ENCODE measurements around the gene NFIB. TPM values are rescaled to one million over a fixed set of nuclear protein-coding genes. Genes with fewer than 3 reads are reported as not detected.

The NFIB gene
- total RNA-seq, 1 experiment from 2014 or later = 14.3 TPM

DNA sequence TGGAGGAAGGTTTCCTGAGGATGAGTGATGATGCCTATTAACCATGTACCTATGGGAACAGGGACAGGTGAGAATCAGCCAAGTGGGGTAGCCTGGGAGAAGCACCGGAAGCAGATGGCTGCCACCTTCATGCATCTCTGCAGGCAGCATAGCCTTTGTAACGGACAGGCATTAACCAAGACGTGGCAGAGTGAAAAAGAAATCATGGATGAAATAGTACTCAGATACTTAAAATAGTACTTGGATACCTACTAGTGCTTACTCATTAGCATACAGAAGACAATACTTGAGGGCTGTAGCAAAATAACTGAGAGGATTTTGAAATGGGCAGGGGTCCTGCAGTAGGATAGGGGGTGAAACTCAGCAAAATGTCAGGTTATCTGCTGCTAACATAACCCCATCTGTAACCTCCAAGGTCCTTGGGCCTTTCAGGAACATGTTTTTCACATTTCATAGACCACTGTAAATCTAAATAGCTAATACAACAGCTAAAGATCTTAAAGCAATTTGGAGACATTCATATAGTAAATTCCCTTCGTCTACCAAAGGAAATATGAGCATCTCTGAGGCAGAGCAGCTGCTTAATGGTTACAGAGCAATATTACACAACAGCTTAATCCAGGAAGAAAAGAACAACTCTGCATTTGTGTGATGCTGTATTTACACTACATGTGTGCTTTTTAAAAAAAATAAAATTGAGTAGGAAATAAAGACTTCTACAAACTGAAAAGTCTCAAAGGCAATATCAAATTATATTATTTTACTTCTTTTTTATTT lies 154.3 kb downstream of the NFIB start:
- Mint-ChIP-seq H3K36me3 (ENCODE audit: insufficient read depth in 1 of 3, low read depth in 3 of 3) (peaks cover 0 to 4% (median 2%) of the 10 kb centered on the region in 3 experiments; a peak in 1 of 7 replicates), H3K27me3 (ENCODE audit: low read depth) (no peaks in the 10 kb centered on the region), H3K4me3 (no peak overlapping the region), H3K9me3 (no peaks in the 10 kb centered on the region), H3K4me1 (peaks cover 25 to 39% of the 10 kb centered on the region in 2 experiments), H3K27ac (no peak overlapping the region; a peak in 1 of 7 replicates)
- no CpG with 5 or more reads among the region's 4 CpGs for WGBS (ENCODE audit: extremely low coverage, insufficient read length, low lambda C conversion rate)
- H2BK120ac ChIP-seq (ENCODE audit: low read depth, low read length, poor library complexity, severe bottlenecking) = no peak overlapping the region
- no peaks in the 10 kb centered on the region; the same call in 1 of the 2 replicates for H3K4me1 ChIP-seq (ENCODE audit: insufficient read depth, low read length)
- H3K18ac ChIP-seq (ENCODE audit: insufficient read length, low read depth, low read length) = no peak overlapping the region
- DNase-seq = no peak
- H3K9me3 ChIP-seq (ENCODE audit: control insufficient read depth, low read depth, low read length) = no peaks in the 10 kb centered on the region
- no peak overlapping the region for H3K23ac ChIP-seq (ENCODE audit: insufficient read length, low read depth, low read length)
- H2AFZ ChIP-seq (ENCODE audit: low read length) = no peak overlapping the region
- H2BK12ac ChIP-seq (ENCODE audit: insufficient read length, low read depth, low read length) = no peak overlapping the region
- H3K79me1 ChIP-seq (ENCODE audit: insufficient read depth, low read depth, low read length, poor library complexity, severe bottlenecking) = no peaks in the 10 kb centered on the region
- no peak overlapping the region for H3K27ac ChIP-seq (ENCODE audit: insufficient read length, low read depth, low read length)
- H3K23me2 ChIP-seq (ENCODE audit: insufficient read length, low read depth, low read length, poor library complexity, severe bottlenecking) = no peaks in the 10 kb centered on the region
- H4K20me1 ChIP-seq (ENCODE audit: control insufficient read depth, insufficient read depth, insufficient read length) = no peaks in the 10 kb centered on the region
- H4K5ac ChIP-seq (ENCODE audit: insufficient read length, low read depth, low read length) = no peak overlapping the region
- H3K27me3 ChIP-seq (ENCODE audit: insufficient read depth, low read length) = no peaks in the 10 kb centered on the region
- no peak overlapping the region for H3K9ac ChIP-seq (ENCODE audit: extremely low read depth, insufficient read length, low read length)
- H3K4ac ChIP-seq (ENCODE audit: low read depth, low read length) = no peak overlapping the region
- no peak overlapping the region for H3K56ac ChIP-seq (ENCODE audit: insufficient read length, low read depth, low read length)
- H4K8ac ChIP-seq (replicated peaks; ENCODE audit: insufficient read length, low read depth, low read length) = no peak overlapping the region
- H4K91ac ChIP-seq (ENCODE audit: insufficient read length, low read depth, low read length) = no peak overlapping the region
- TF ChIP-seq, protein P1, sequence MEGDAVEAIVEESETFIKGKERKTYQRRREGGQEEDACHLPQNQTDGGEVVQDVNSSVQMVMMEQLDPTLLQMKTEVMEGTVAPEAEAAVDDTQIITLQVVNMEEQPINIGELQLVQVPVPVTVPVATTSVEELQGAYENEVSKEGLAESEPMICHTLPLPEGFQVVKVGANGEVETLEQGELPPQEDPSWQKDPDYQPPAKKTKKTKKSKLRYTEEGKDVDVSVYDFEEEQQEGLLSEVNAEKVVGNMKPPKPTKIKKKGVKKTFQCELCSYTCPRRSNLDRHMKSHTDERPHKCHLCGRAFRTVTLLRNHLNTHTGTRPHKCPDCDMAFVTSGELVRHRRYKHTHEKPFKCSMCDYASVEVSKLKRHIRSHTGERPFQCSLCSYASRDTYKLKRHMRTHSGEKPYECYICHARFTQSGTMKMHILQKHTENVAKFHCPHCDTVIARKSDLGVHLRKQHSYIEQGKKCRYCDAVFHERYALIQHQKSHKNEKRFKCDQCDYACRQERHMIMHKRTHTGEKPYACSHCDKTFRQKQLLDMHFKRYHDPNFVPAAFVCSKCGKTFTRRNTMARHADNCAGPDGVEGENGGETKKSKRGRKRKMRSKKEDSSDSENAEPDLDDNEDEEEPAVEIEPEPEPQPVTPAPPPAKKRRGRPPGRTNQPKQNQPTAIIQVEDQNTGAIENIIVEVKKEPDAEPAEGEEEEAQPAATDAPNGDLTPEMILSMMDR (conservative IDR thresholded peaks at IDR 0.05) = no peak
- no peak overlapping the region for H2AK5ac ChIP-seq (ENCODE audit: insufficient read length, low read length)
- H2BK15ac ChIP-seq (ENCODE audit: low read depth, low read length) = no peak overlapping the region
- no peaks in the 10 kb centered on the region for H3K79me2 ChIP-seq (ENCODE audit: insufficient read depth, low read length)
- no peak overlapping the region for H3T11ph ChIP-seq (ENCODE audit: low read length)
- H3K14ac ChIP-seq (ENCODE audit: insufficient read depth, low read length) = no peak overlapping the region
- H2BK20ac ChIP-seq (ENCODE audit: low read depth, low read length, poor library complexity, severe bottlenecking) = no peak overlapping the region
- no peak overlapping the region for H3K4me2 ChIP-seq (ENCODE audit: insufficient read depth, insufficient read length, low read length)
- no peak overlapping the region for H2BK5ac ChIP-seq (ENCODE audit: insufficient read length, low read length)

All from H9 (cell line).